ENCODE results near the gene MON1A.

DNA sequence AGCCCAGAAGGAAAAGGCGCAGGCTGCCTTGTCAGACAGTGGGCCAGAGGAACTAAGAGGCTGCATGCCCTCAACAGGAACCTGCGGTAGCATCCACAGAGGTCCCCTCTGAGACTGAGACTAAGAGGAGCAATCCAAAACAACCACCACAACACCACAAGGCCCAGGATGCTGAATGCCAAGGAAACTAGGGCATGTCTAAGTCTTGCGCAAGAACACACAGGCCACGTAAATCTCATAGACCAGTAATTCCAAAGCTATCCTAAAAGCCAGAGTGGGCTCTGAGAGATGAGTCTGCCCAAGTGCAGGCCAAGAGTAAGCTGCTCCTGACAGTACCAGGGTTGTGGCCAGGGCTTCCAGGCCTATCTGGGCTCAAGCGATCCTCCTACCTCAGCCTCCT lies 12.9 kb downstream of the MON1A start:
- no peak for TF ChIP-seq POLR2AphosphoS5 (IDR thresholded peaks at IDR 0.05; ENCODE audit: borderline replicate concordance, low read depth, low read length)
- no peak for TF ChIP-seq EZH2 (IDR thresholded peaks at IDR 0.05)

All from SK-N-MC (cell line).